Fibroblast of lung (primary cell): ENCODE results near the gene DNAH10. TPM values are rescaled to one million over a fixed set of nuclear protein-coding genes. Genes with fewer than 3 reads are reported as not detected.
A peak's percentile ranks its signal among the peaks of the same experiment; 100 is the strongest.

Experiments used
- DNase-seq, 2 donors: peaks; one replicate each; pipeline versions ENCODE4 v3.0.0 to v3.0.0-alpha.2; 2010; ENCODE audit warnings: low read depth in 2 of 2
- H2AFZ ChIP-seq: 2 replicates; pipeline ENCODE4 v1.5.1; 2012; ENCODE audit warnings: low read length, control low read depth, inconsistent platforms
- H3K27ac ChIP-seq: 2 replicates; pipeline ENCODE4 v1.5.1; 2011; ENCODE audit warnings: low read length, control low read depth; ENCODE audit not compliant: insufficient read depth
- H3K27me3 ChIP-seq: 2 replicates; pipeline ENCODE4 v1.5.1; 2011; ENCODE audit warnings: mild to moderate bottlenecking, low read length; ENCODE audit not compliant: control insufficient read depth, insufficient read depth
- H3K36me3 ChIP-seq: 2 replicates; pipeline ENCODE4 v1.5.1; 2011; ENCODE audit warnings: low read length; ENCODE audit not compliant: control insufficient read depth, insufficient read depth
- H3K4me1 ChIP-seq: 2 replicates; pipeline ENCODE4 v1.5.1; 2011; ENCODE audit warnings: low read length; ENCODE audit not compliant: control insufficient read depth, insufficient read depth; ENCODE audit errors: extremely low read depth
- H3K4me2 ChIP-seq: 2 replicates; pipeline ENCODE4 v1.5.1; 2011; ENCODE audit warnings: low read length, control low read depth; ENCODE audit not compliant: insufficient read depth; ENCODE audit errors: extremely low read depth
- H3K4me3 ChIP-seq, 4 experiments: fragments of 200-600 bp in 1 of 4; sonication (generic) in 1 of 4; replicated peaks in 1 of 4; 2 replicates each; pipeline ENCODE4 v1.5.1; 2011 to 2016; ENCODE audit warnings: low read length in 4 of 4, low read depth in 3 of 4, mild to moderate bottlenecking in 3 of 4, control low read depth in 2 of 4, inconsistent platforms in 1 of 4, mixed read lengths in 1 of 4; ENCODE audit not compliant: insufficient read depth in 1 of 4; ENCODE audit errors: control extremely low read depth in 1 of 4
- H3K79me2 ChIP-seq: 2 replicates; pipeline ENCODE4 v1.5.1; 2012; ENCODE audit warnings: mild to moderate bottlenecking, low read length, inconsistent platforms; ENCODE audit not compliant: control insufficient read depth, insufficient read depth
- H3K9ac ChIP-seq: 2 replicates; pipeline ENCODE4 v1.5.1; 2011; ENCODE audit warnings: mild to moderate bottlenecking, low read length, control low read depth; ENCODE audit not compliant: insufficient read depth
- H3K9me3 ChIP-seq: 2 replicates; pipeline ENCODE4 v1.5.1; 2012; ENCODE audit warnings: low read depth, low read length; ENCODE audit not compliant: control insufficient read depth, insufficient read depth
- H4K20me1 ChIP-seq: 2 replicates; pipeline ENCODE4 v1.5.1; 2011; ENCODE audit warnings: low read length; ENCODE audit not compliant: control insufficient read depth, insufficient read depth; ENCODE audit errors: extremely low read depth
- CTCF ChIP-seq, 2 donors: IDR thresholded peaks in 1 of 2; conservative IDR thresholded peaks in 1 of 2; 1 replicate in 1 of 2; 2 replicates in 1 of 2; pipeline ENCODE4 v1.5.1; 2011 to 2012; ENCODE audit warnings: low read length in 2 of 2, control low read depth in 1 of 2, inconsistent platforms in 1 of 2, low read depth in 1 of 2, mild to moderate bottlenecking in 1 of 2
- EZH2 ChIP-seq: IDR thresholded peaks from 2 replicates; pipeline ENCODE4 v1.5.1; 2012; ENCODE audit warnings: low read length, control low read depth, mild to moderate bottlenecking; ENCODE audit errors: missing control alignments
- polyA plus RNA-seq, 2 donors: library from polyadenylated mRNA; depleted of rRNA in 1 of 2; stranded (reverse) in 1 of 2; unstranded in 1 of 2; fragments of >200 nt; gene quantifications; 2 replicates each; pipeline ENCODE4 v1.2.1, GENCODE V29; 2011 to 2012; ENCODE audit warnings: missing spikeins in 1 of 2
- total RNA-seq: library from RNA; depleted of rRNA; stranded (reverse); fragments of >200 nt; gene quantifications from 2 replicates; pipeline ENCODE4 v1.2.1, GENCODE V29; 2014

DNAH10 gene
- total and polyA plus RNA-seq, 2 donors (not counting 1 experiment from before 2014, with no cell fraction given), result 0.06 to 0.33 TPM

DNA sequence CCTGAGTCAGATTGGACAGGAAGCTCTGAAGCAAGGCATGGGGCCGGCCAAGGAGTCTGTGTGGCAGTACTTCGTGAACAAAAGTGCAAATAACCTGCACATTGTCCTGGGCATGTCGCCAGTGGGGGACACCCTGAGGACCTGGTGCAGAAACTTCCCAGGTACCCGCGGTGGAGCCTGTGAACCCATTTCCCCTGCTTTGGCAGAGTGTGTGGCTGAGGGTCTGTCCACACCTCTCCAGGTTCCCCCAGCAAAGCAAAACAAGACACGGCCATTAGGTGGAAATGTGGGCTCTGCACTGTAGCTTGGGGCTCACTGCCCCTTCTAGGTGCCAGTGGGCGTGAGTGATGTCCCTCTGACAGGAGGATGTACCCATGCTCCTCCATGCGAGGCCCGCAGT is 131.2 kb downstream of the DNAH10 start:
- Histone ChIP-seq H3K27me3 (peaks cover 8% of the 10 kb centered on the region), H3K4me3 (no peak overlapping the region), H3K36me3 (no peaks in the 10 kb centered on the region), H3K9ac (no peak overlapping the region), H3K27ac (no peak overlapping the region), H3K79me2 (no peaks in the 10 kb centered on the region), H4K20me1 (no peaks in the 10 kb centered on the region), H2AFZ (no peak overlapping the region), H3K9me3 (no peaks in the 10 kb centered on the region), H3K4me2 (no peak overlapping the region), H3K4me1 (no peaks in the 10 kb centered on the region)
- no peak for TF ChIP-seq CTCF (conservative IDR thresholded peaks at IDR 0.05 in 1 of 2, IDR thresholded peaks at IDR 0.05 in 1 of 2; ENCODE audit: low read depth in 1 of 2, low read length in 2 of 2)
- no peak for DNase-seq

- no peaks in the 10 kb centered on the region for H3K79me2 ChIP-seq
- H3K27me3 ChIP-seq, result peaks cover 4% of the 10 kb centered on the region
- TF ChIP-seq EZH2 (no peak), CTCF (conservative IDR thresholded peaks at IDR 0.05 in 1 of 2, IDR thresholded peaks at IDR 0.05 in 1 of 2; ENCODE audit: low read depth in 1 of 2, low read length in 2 of 2) (no peak)
- no peak overlapping the region for H3K4me2 ChIP-seq
- no peak overlapping the region for H3K9ac ChIP-seq
- no peak overlapping the region for H3K27ac ChIP-seq
- H3K36me3 ChIP-seq, result no peaks in the 10 kb centered on the region
- H3K9me3 ChIP-seq, result no peaks in the 10 kb centered on the region
- DNase-seq, result peak; percentile 21 to 38
- no peak overlapping the region for H3K4me3 ChIP-seq
- no peaks in the 10 kb centered on the region for H3K4me1 ChIP-seq
- no peaks in the 10 kb centered on the region for H4K20me1 ChIP-seq
- H2AFZ ChIP-seq, result no peak overlapping the region
Measured at GRCh38 chr12:123894823-123895345, 132.8 kb downstream of the DNAH10 start.

DNA sequence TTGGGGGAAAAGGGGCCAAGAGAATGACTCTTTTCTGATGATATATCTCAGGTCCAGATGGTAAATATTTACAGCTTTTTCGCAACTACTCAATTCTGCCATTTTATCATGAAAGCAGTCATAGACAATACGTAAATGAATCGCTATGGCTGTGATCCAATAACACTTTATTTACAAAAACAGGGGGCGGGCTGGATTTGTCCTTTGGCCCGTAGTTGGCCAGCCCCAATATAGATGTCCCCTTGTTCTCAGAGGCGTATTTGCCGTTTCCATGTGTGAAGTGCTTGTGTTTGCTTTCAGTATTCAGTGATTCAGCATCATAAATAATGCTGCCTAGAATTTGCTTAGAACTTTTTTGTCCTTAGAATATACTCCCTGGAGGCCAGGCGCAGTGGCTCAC is 133.3 kb downstream of the DNAH10 start:
- Histone ChIP-seq H3K27ac (no peak overlapping the region), H3K4me1 (no peaks in the 10 kb centered on the region), H3K4me2 (no peak overlapping the region), H3K9me3 (no peaks in the 10 kb centered on the region), H3K4me3 (no peak overlapping the region), H3K36me3 (no peaks in the 10 kb centered on the region), H3K27me3 (peaks cover 4% of the 10 kb centered on the region), H4K20me1 (no peaks in the 10 kb centered on the region), H3K79me2 (no peaks in the 10 kb centered on the region), H2AFZ (no peak overlapping the region), H3K9ac (no peak overlapping the region)
- no peak for DNase-seq
- TF ChIP-seq EZH2, result no peak
- no peak for TF ChIP-seq CTCF (conservative IDR thresholded peaks at IDR 0.05 in 1 of 2, IDR thresholded peaks at IDR 0.05 in 1 of 2; ENCODE audit: low read depth in 1 of 2, low read length in 2 of 2)
